ENCODE results near the gene BEAN1.

- TF ChIP-seq CTCF (IDR thresholded peaks at IDR 0.05 in 8 of 11, conservative IDR thresholded peaks at IDR 0.05 in 3 of 11), result peak; percentile 31 to 90 (median 59)
- TF ChIP-seq POLR2A (IDR thresholded peaks at IDR 0.05), result no peak
- peak in 2 of 3 donors; percentile 72 to 94 for TF ChIP-seq POLR2AphosphoS5 (IDR thresholded peaks at IDR 0.05)
These were observed 97.6 kb downstream of the BEAN1 start for GRCh38 chr16:66524601-66525164.

Data from spleen (tissue), 7 donors.